HG03045 (cell line): ENCODE measurements around the gene NLGN4X.

Source experiments
- ATAC-seq: cut with Tn5 transposase; IDR thresholded peaks from one replicate; pipeline ENCODE4 v1.9.1; 2021; ENCODE audit warnings: mild to moderate bottlenecking, moderate library complexity; ENCODE audit not compliant: unreplicated experiment

The NLGN4X gene

DNA sequence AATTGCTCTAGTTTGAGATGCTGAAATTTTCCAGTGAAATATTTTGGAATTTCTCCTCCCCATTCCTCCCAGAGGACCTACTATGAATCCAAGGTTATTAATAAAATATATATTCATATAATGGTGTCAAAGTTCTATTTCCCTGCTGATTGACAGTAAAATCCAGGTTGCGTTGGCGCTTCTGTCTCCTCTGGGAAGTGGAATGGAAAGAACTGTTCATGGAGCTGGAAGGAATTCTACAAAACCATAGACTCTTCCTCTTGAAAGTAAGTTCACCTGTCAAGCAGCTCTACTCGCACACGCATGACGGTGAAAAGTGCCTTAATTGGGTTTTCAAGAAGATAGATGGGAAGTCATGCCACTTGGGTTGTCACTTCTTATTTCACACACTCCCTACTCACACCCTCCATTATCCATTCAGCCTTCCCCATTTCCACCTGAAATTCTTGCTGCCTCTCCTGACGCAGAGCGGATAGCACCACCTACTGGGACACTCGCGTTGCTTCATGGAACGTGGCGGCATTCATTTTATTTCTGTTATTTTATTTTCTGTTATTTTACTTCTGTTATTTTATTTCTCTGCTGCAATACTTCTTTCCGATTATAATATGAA, 351.6 kb downstream of the NLGN4X start:
- no peak for ATAC-seq

GRCh38 chrX:5870238-5870637, 358.4 kb downstream of the NLGN4X start:
- no peak for ATAC-seq

DNA sequence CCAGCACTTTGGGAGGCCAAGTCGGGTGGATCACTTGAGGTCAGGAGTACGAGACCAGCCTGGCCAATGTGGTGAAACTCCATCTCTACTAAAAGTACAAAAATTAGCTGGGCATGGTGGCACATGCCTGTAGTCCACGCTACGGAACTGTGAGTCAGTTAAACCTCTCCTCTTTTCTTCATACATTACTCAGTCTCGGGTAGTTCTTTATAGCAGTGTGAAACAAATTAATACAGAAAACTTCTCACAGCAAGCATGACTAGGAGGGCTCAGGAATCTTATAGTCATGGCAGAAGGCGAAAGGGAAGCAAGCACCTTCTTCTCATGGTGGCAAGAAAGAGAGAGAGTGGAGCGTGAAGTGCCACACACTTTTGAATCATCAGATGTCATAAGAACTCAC, 358.9 kb downstream of the NLGN4X start:
- no peak for ATAC-seq

- ATAC-seq: no peak
Observed at GRCh38 chrX:5867778-5868177, 360.9 kb downstream of the NLGN4X start.

GRCh38 chrX:5857232-5857631, 371.4 kb downstream of the NLGN4X start:
- no peak for ATAC-seq

GRCh38 chrX:5852941-5853340, 375.7 kb downstream of the NLGN4X start:
- no peak for ATAC-seq

DNA sequence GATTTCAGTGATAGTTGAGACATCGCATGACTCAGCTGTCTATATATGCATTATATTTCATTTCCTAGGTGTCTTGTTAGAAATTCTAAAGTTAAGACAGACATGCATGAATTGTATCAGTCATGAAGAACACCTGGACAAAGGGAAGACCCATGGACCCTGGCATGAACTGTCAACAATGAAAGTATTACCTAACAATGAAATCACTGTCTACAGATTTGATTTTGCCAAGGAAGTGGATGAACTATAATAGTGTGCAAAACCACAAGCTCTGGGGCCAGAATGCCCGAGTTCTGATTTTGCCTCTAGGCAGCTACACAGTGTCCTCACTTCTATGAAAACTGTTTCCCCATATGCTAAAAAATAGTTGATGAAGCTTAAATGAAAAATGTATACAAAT, 386.1 kb downstream of the NLGN4X start:
- ATAC-seq: no peak
